Spleen (tissue), 11 donors: ENCODE results near the gene ANAPC5. TPM values are rescaled to one million over a fixed set of nuclear protein-coding genes. Genes with fewer than 3 reads are reported as not detected.
"Not testable (repeated sequence)": the region's sequence is repeated elsewhere in the genome, so short reads cannot be mapped to it uniquely, and the experiment has no call there.

Source experiments
- DNase-seq: peaks from one replicate; pipeline ENCODE4 v3.0.0-alpha.2; 2020
- H3K27ac ChIP-seq, 8 donors: fragments of 200-600 bp; sonication (generic) in 7 of 8; 1 replicate in 4 of 8; 2 replicates in 4 of 8; pipeline versions ENCODE4 v1.5.0 to v1.8.0; 2016 to 2021; ENCODE audit warnings: inconsistent platforms in 4 of 8, mild to moderate bottlenecking in 4 of 8, moderate library complexity in 1 of 8
- H3K27me3 ChIP-seq, 7 donors: fragments of 200-600 bp; sonication (generic) in 6 of 7; replicated peaks in 1 of 7; 1 replicate in 4 of 7; 2 replicates in 3 of 7; pipeline versions ENCODE4 v1.5.0 to v1.8.0; 2016 to 2021; ENCODE audit warnings: inconsistent platforms in 3 of 7, mild to moderate bottlenecking in 1 of 7
- H3K36me3 ChIP-seq, 6 donors: fragments of 200-600 bp; sonication (generic) in 5 of 6; 1 replicate in 4 of 6; 2 replicates in 2 of 6; pipeline versions ENCODE4 v1.5.0 to v1.8.0; 2016 to 2021; ENCODE audit warnings: inconsistent platforms in 2 of 6
- H3K4me1 ChIP-seq, 6 donors: fragments of 200-600 bp; sonication (generic) in 5 of 6; 1 replicate in 3 of 6; 2 replicates in 3 of 6; pipeline versions ENCODE4 v1.5.0 to v1.8.0; 2016 to 2021; ENCODE audit warnings: inconsistent platforms in 3 of 6
- H3K4me3 ChIP-seq, 8 donors: fragments of 200-600 bp; sonication (generic) in 7 of 8; 1 replicate in 4 of 8; 2 replicates in 4 of 8; pipeline versions ENCODE4 v1.5.0 to v1.8.0; 2016 to 2021; ENCODE audit warnings: inconsistent platforms in 4 of 8, mild to moderate bottlenecking in 4 of 8, moderate library complexity in 2 of 8
- H3K9me3 ChIP-seq, 8 donors: fragments of 200-600 bp; sonication (generic) in 7 of 8; 1 replicate in 4 of 8; 2 replicates in 4 of 8; pipeline versions ENCODE4 v1.5.0 to v1.8.0; 2016 to 2021; ENCODE audit warnings: inconsistent platforms in 4 of 8
- CTCF ChIP-seq, 11 experiments: fragments of 200-600 bp in 7 of 11; fragments of 450-650 bp in 4 of 11; sonication (generic) in 4 of 11; IDR thresholded peaks in 8 of 11; conservative IDR thresholded peaks in 3 of 11; 1 replicate in 7 of 11; 2 replicates in 4 of 11; pipeline versions ENCODE4 v1.4.0 to v1.8.0; 2016 to 2021; ENCODE audit warnings: antibody characterized with exemption in 11 of 11, inconsistent platforms in 4 of 11, mild to moderate bottlenecking in 1 of 11
- POLR2A ChIP-seq, 3 donors: fragments of 450-650 bp; IDR thresholded peaks; one replicate each; pipeline ENCODE4 v1.5.1; 2017; ENCODE audit warnings: antibody characterized with exemption in 3 of 3, mild to moderate bottlenecking in 1 of 3
- POLR2AphosphoS5 ChIP-seq, 3 donors: sonication (generic); formaldehyde crosslinking; IDR thresholded peaks; one replicate each; pipeline ENCODE4 v1.5.1; 2017; ENCODE audit warnings: antibody characterized with exemption in 3 of 3
- WGBS, 5 donors: extraction: QIAGEN DNeasy Blood & Tissue Kit in 3 of 5; methylation state at CpG; one replicate each; pipeline versions ENCODE4 v1.1.5 to v1.1.7; 2013 to 2018; 5-methylcytosine and 5-hydroxymethylcytosine counted together
- intact Hi-C: fragments of 100-400 bp; cut with DNase I; formaldehyde crosslinking; loops from one replicate; pipeline ENCODE4 v1.15.0; 2023; ENCODE audit warnings: low total_unique reads
- polyA plus RNA-seq, 3 donors: library from polyadenylated mRNA; stranded (reverse); fragments of 200-250 nt; gene quantifications; one replicate each; pipeline ENCODE4 v1.2.1, GENCODE V29; 2013
- total RNA-seq, 7 donors: library from RNA; depleted of rRNA in 3 of 7; stranded (reverse); fragments of >200 nt in 3 of 7; fragmentation: NEBNext Ultra II Directional in 4 of 7; extraction: Animal tissue kit (Norgen Biotek cat#: 25700) in 4 of 7; gene quantifications; one replicate each; pipeline versions ENCODE4 v1.1.0 to v1.2.1, GENCODE V29; 2016 to 2021
- donor health status: healthy with polysubstance abuse.
- donor health status: DM: no; HTN: no; CAD: no; lungs with moderate emphysema.
- donor health status: DM: no; HTN: no; CAD: no.
- donor health status: Bipolar disorder and iron deficiency.
- donor health status: healthy.
- donor health status: DM: no; HTN: no; CAD: no.
- donor health status: DM: yes; HTN: yes; CAD: no.

ANAPC5 gene
- total and polyA plus RNA-seq, 10 donors, result 97.5 to 185 (median 141) TPM

- Histone ChIP-seq H3K27ac (peak overlapping the region in 7 of 8 donors; percentile 22 to 73 (median 48)), H3K4me3 (peak overlapping the region in 4 of 8 donors; percentile 3 to 38 (median 13)), H3K9me3 (no peaks in the 10 kb centered on the region), H3K4me1 (peaks cover 0 to 12% (median 3%) of the 10 kb centered on the region in 6 donors), H3K36me3 (no peaks in the 10 kb centered on the region), H3K27me3 (no peaks in the 10 kb centered on the region)
- WGBS, 5 donors, result 50 to 60% (median 56%) methylated on average over 10 of the region's 10 CpGs
- no peak for DNase-seq
- TF ChIP-seq POLR2A (IDR thresholded peaks at IDR 0.05), result no peak
- TF ChIP-seq POLR2AphosphoS5 (IDR thresholded peaks at IDR 0.05), result no peak
- intact Hi-C loops, result no loop called here
Observed at GRCh38 chr12:121391619-121392324, 39.6 kb upstream of the ANAPC5 start.

- WGBS, 5 donors, result 88 to 96% (median 92%) methylated on average over 2 of the region's 2 CpGs
- Histone ChIP-seq H3K4me3 (no peak overlapping the region), H3K36me3 (no peaks in the 10 kb centered on the region), H3K4me1 (peaks cover 0 to 12% (median 3%) of the 10 kb centered on the region in 6 donors), H3K27me3 (no peaks in the 10 kb centered on the region), H3K9me3 (no peaks in the 10 kb centered on the region), H3K27ac (no peak overlapping the region)
- no peak for DNase-seq
- intact Hi-C loops, result no loop called here
- TF ChIP-seq POLR2A (IDR thresholded peaks at IDR 0.05), result no peak
- TF ChIP-seq POLR2AphosphoS5 (IDR thresholded peaks at IDR 0.05), result no peak
- TF ChIP-seq CTCF (IDR thresholded peaks at IDR 0.05 in 8 of 11, conservative IDR thresholded peaks at IDR 0.05 in 3 of 11), result no peak
Observed at GRCh38 chr12:121390856-121391255, 38.6 kb upstream of the ANAPC5 start.

GRCh38 chr12:121388421-121388981, 36.3 kb upstream of the ANAPC5 start:
- WGBS, 5 donors, result 47 to 61% (median 54%) methylated on average over 5 of the region's 5 CpGs
- no peaks in the 10 kb centered on the region for H3K9me3 ChIP-seq
- intact Hi-C loops, result no loop called here
- H3K36me3 ChIP-seq, result no peaks in the 10 kb centered on the region
- no peaks in the 10 kb centered on the region for H3K27me3 ChIP-seq
- TF ChIP-seq POLR2A (IDR thresholded peaks at IDR 0.05) (no peak), POLR2AphosphoS5 (IDR thresholded peaks at IDR 0.05) (no peak), CTCF (IDR thresholded peaks at IDR 0.05 in 8 of 11, conservative IDR thresholded peaks at IDR 0.05 in 3 of 11) (no peak)
- H3K27ac ChIP-seq, result no peak overlapping the region
- DNase-seq, result no peak
- peaks cover 0 to 12% (median 3%) of the 10 kb centered on the region in 6 donors for H3K4me1 ChIP-seq
- no peak overlapping the region for H3K4me3 ChIP-seq

- 76 to 82% (median 79%) methylated on average over 6 of the region's 6 CpGs for WGBS, 5 donors
- intact Hi-C loops, H3K4me1 ChIP-seq, DNase-seq, H3K36me3 ChIP-seq, H3K4me3 ChIP-seq, H3K27ac ChIP-seq, H3K27me3 ChIP-seq, H3K9me3 ChIP-seq: not testable (repeated sequence)
Observed at GRCh38 chr12:121384891-121385290, 32.7 kb upstream of the ANAPC5 start.

GRCh38 chr12:121383601-121384021, 31.4 kb upstream of the ANAPC5 start:
- 92 to 95% (median 95%) methylated on average over 9 of the region's 9 CpGs for WGBS, 5 donors
- no peak overlapping the region for H3K4me3 ChIP-seq
- H3K9me3 ChIP-seq, result no peaks in the 10 kb centered on the region
- intact Hi-C loops, result no loop called here
- no peaks in the 10 kb centered on the region for H3K27me3 ChIP-seq
- no peak for TF ChIP-seq CTCF (IDR thresholded peaks at IDR 0.05 in 8 of 11, conservative IDR thresholded peaks at IDR 0.05 in 3 of 11)
- no peak for TF ChIP-seq POLR2A (IDR thresholded peaks at IDR 0.05)
- no peak for TF ChIP-seq POLR2AphosphoS5 (IDR thresholded peaks at IDR 0.05)
- H3K27ac ChIP-seq, result no peak overlapping the region
- H3K36me3 ChIP-seq, result no peaks in the 10 kb centered on the region
- DNase-seq, result no peak
- H3K4me1 ChIP-seq, result no peaks in the 10 kb centered on the region
